ENCODE data around the gene TTC12. TPM values are rescaled to one million over a fixed set of nuclear protein-coding genes. Genes with fewer than 3 reads are reported as not detected.

Gene TTC12
- total RNA-seq, 2 experiments from 2014 or later: 3.6 to 3.9 TPM

DNA sequence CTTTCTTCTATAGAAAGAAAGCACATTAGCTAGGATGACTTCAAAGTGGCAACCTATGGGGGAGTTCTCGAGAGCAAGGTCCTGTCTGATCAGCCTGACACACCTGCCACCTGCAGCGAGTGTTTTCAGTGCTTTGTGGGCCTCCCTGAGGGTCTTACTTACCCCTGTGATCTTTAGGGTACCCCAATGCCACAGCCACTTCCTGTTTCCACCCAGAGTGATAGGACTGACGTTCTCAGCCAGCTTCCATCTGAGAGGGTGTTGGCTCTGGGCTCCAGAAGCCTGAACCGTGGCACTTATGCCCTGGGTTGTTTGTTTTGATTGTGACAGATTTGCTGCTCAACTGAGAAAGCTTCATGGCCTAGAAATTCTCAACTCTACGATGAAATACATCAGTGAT, 51.5 kb downstream of the TTC12 start:
- Histone ChIP-seq H2AFZ (ENCODE audit: low read length) (no peak overlapping the region), H4K20me1 (ENCODE audit: insufficient read depth, low read length) (no peaks in the 10 kb centered on the region), H3K27ac (ENCODE audit: low read depth, low read length, poor library complexity, severe bottlenecking) (no peak overlapping the region), H3K4me3 (ENCODE audit: low read depth, low read length, poor library complexity, severe bottlenecking) (no peak overlapping the region), H3K4me2 (ENCODE audit: low read length) (no peak overlapping the region), H3K36me3 (ENCODE audit: insufficient read depth, low read length) (no peaks in the 10 kb centered on the region), H3K79me2 (ENCODE audit: insufficient read depth, low read depth, low read length) (no peaks in the 10 kb centered on the region), H3K4me1 (ENCODE audit: insufficient read depth, low read length, poor library complexity, severe bottlenecking) (no peaks in the 10 kb centered on the region), H3K9me2 (ENCODE audit: insufficient read depth, low read length) (no peaks in the 10 kb centered on the region), H3K9me3 (ENCODE audit: low read length) (no peaks in the 10 kb centered on the region)
- CTCF ChIA-PET (ENCODE audit: unreplicated experiment): no interaction called here
- no peak for DNase-seq (ENCODE audit: low spot score)
- no TSS peak for BruUV-seq (replicated peaks)
- no peak for TF ChIP-seq EZH2phosphoT487 (IDR thresholded peaks at IDR 0.05; ENCODE audit: borderline replicate concordance, low read depth, low read length)
- no peak for TF ChIP-seq CTCF (conservative IDR thresholded peaks at IDR 0.05; ENCODE audit: low read length)
- POLR2A ChIA-PET: no interaction called here
- intact Hi-C loops (cut with micrococcal nuclease; ENCODE audit: unreplicated experiment): no loop called here

DNA sequence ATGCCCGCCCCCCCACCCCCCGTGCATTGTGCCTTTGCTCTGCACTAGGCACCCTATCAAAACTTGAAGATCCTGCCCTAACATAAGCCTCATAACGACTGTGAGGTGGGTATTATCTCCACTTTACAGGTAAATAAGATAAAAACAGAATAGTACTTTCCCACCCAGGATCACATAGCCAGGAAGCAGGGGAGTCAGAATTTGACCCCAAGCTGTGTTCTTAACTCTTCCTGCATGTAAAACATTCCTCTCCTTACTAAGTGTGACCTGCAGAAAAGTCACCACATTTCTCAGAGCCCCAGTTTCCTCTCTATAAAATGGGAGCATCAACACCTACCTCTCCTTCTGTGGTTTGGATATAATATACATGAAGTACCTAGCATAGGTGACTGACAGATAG, 55.0 kb downstream of the TTC12 start:
- TF ChIP-seq EZH2phosphoT487 (IDR thresholded peaks at IDR 0.05; ENCODE audit: borderline replicate concordance, low read depth, low read length) (no peak), CTCF (conservative IDR thresholded peaks at IDR 0.05; ENCODE audit: low read length) (no peak)
- POLR2A ChIA-PET: no interaction called here
- H3K4me3 ChIP-seq (ENCODE audit: low read depth, low read length, poor library complexity, severe bottlenecking): no peak overlapping the region
- DNase-seq (ENCODE audit: low spot score): no peak
- H3K27ac ChIP-seq (ENCODE audit: low read depth, low read length, poor library complexity, severe bottlenecking): no peak overlapping the region
- no peaks in the 10 kb centered on the region for H3K79me2 ChIP-seq (ENCODE audit: insufficient read depth, low read depth, low read length)
- CTCF ChIA-PET (ENCODE audit: unreplicated experiment): no interaction called here
- intact Hi-C loops (cut with micrococcal nuclease; ENCODE audit: unreplicated experiment): no loop called here
- no peak overlapping the region for H2AFZ ChIP-seq (ENCODE audit: low read length)
- no peaks in the 10 kb centered on the region for H3K9me3 ChIP-seq (ENCODE audit: low read length)
- H3K4me2 ChIP-seq (ENCODE audit: low read length): no peak overlapping the region
- H3K36me3 ChIP-seq (ENCODE audit: insufficient read depth, low read length): no peaks in the 10 kb centered on the region
- H3K4me1 ChIP-seq (ENCODE audit: insufficient read depth, low read length, poor library complexity, severe bottlenecking): no peaks in the 10 kb centered on the region
- H4K20me1 ChIP-seq (ENCODE audit: insufficient read depth, low read length): no peaks in the 10 kb centered on the region
- BruUV-seq (replicated peaks): no TSS peak
- H3K9me2 ChIP-seq (ENCODE audit: insufficient read depth, low read length): no peaks in the 10 kb centered on the region

DNA sequence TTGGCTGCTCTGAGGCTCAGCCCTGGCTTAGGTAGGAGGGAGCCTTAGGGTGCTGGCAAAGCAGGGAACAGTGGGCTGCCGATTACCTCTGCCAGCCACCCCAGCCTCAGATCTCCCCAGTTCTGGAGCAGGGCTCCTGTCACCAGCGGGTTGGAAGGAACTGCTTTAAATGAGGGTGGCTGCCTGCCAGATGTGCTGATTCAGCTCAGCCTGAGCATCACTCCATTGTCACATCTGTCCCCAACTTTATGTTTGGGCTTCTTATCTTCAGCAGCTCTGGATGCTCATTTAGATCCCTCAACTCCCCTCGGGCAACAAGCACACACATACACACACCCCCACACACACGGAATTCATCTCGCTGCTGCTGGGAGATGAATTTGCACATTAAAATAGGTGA, 56.3 kb downstream of the TTC12 start:
- Histone ChIP-seq H3K36me3 (ENCODE audit: insufficient read depth, low read length) (no peaks in the 10 kb centered on the region), H3K4me1 (ENCODE audit: insufficient read depth, low read length, poor library complexity, severe bottlenecking) (no peaks in the 10 kb centered on the region), H3K9me3 (ENCODE audit: low read length) (no peaks in the 10 kb centered on the region), H3K79me2 (ENCODE audit: insufficient read depth, low read depth, low read length) (no peaks in the 10 kb centered on the region), H2AFZ (ENCODE audit: low read length) (no peak overlapping the region), H3K9me2 (ENCODE audit: insufficient read depth, low read length) (no peaks in the 10 kb centered on the region), H3K4me3 (ENCODE audit: low read depth, low read length, poor library complexity, severe bottlenecking) (no peak overlapping the region), H3K4me2 (ENCODE audit: low read length) (no peak overlapping the region), H4K20me1 (ENCODE audit: insufficient read depth, low read length) (no peaks in the 10 kb centered on the region), H3K27ac (ENCODE audit: low read depth, low read length, poor library complexity, severe bottlenecking) (no peak overlapping the region)
- CTCF ChIA-PET (ENCODE audit: unreplicated experiment): no interaction called here
- intact Hi-C loops (cut with micrococcal nuclease; ENCODE audit: unreplicated experiment): no loop called here
- no peak for DNase-seq (ENCODE audit: low spot score)
- no TSS peak for BruUV-seq (replicated peaks)
- TF ChIP-seq CTCF (conservative IDR thresholded peaks at IDR 0.05; ENCODE audit: low read length) (no peak), EZH2phosphoT487 (IDR thresholded peaks at IDR 0.05; ENCODE audit: borderline replicate concordance, low read depth, low read length) (no peak)
- POLR2A ChIA-PET: no interaction called here

Data from OCI-LY7 (cell line).